ENCODE measurements around the gene BNIP5.

DNA sequence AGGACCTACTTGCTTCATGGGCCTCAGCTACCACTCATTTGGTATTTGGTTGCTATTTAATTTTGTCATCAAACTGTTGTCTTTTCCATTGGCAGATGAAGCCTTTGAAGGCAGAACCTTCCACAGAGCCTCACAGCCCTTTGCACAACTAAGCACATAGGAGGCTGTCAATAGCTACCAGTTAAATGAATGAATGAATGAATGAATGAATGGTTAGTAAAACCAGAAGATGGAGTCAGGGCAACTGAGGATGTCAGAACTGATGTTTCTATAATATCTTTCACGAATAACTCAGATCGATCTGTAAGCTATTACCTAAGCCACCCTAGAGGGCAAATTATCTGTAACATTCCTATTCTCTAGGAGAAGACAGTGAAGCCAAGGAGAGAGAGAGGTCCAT, 19.1 kb downstream of the BNIP5 start:
- TF ChIP-seq GATA3 (IDR thresholded peaks at IDR 0.05; ENCODE audit: low read depth, low read length): no peak
- TF ChIP-seq GATA2 (IDR thresholded peaks at IDR 0.05; ENCODE audit: low read depth, low read length): no peak
